SH-SY5Y (cell line): Measurements from ENCODE around the gene KLHL29.

Source experiments
- GATA2 ChIP-seq: IDR thresholded peaks from 2 replicates; pipeline ENCODE4 v1.6.1; 2011; ENCODE audit warnings: mild to moderate bottlenecking, low read depth, low read length
- GATA3 ChIP-seq: IDR thresholded peaks from 2 replicates; pipeline ENCODE4 v1.6.1; 2011; ENCODE audit warnings: low read depth, mild to moderate bottlenecking, low read length, moderate library complexity

DNA sequence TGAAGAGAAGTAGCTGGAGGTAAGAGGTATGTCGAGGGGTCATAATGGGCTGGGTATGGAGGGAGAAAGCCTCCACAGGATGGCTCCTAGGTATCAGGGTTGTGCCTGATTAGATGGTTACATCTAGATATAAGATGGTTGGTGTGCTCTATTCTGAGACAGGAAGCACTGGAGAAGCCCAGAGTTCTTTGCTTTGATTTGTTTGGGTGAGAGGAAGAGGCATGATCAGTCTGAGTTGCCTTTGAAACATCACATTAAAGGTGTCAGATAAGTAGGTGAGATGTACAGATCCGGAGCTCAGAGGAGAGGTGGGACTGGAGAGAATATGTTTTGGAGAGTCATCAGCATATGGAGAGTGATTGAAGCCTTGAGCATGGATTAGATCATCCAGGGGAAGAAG, 74.1 kb downstream of the KLHL29 start:
- TF ChIP-seq GATA2 (no peak), GATA3 (no peak)
